ENCODE results near the gene SGO2.

SGO2 gene

GRCh38 chr2:200525882-200526651 is at the start of gene SGO2:
TSS of gene SGO2 (plus strand) at chr2:200526207. CDS start at chr2:200532976, 6,769 bp downstream.
- Histone ChIP-seq H3K4me3 (peak within 1 kb of the TSS; percentile 68 to 93 (median 84)), H3K9me3 (replicated peaks in 1 of 11) (no peaks in the 10 kb centered on the region), H4K20me1 (peaks cover 0 to 9% (median 0%) of the 10 kb centered on the region in 11 experiments; a peak in 3 of 22 replicates), H3K9ac (peak within 1 kb of the TSS; percentile 79 to 93 (median 88)), H3K27ac (peak within 1 kb of the TSS; percentile 15 to 94 (median 85); a peak in 21 of 22 replicates), H3K4me2 (peak within 1 kb of the TSS; percentile 80 to 96 (median 92)), H3K27me3 (no peaks in the 10 kb centered on the region), H3K36me3 (peaks cover 0 to 16% (median 0%) of the 10 kb centered on the region in 11 experiments; a peak in 5 of 22 replicates), H3K4me1 (peaks cover 18 to 33% (median 22%) of the 10 kb centered on the region in 10 experiments)
- TF ChIP-seq Cebpa-rat (IDR thresholded peaks at IDR 0.05): peak in 5 of 11 experiments; percentile 14 to 66 (median 44); a peak in 6 of 22 replicates

DNA sequence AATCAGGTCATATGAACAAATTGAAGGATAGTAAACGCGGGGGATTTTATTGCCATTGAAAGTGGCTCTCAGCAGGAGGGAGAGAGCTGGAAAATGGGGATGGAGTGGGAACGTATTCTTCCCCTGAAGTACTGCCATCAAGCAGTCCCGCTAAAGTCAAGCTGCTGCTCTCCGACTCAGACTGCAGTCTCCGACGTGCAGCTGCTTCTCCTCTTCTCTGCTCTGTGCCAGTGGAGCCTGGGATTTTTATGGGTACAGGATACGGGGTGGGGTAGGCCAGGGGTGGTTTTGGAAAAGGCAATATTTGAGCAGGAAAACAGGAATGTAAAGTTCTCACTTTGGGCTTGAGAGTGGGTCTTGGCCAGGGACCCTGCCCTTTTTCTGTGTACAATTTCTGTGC is 49.2 kb upstream of the SGO2 start:
- Histone ChIP-seq H3K4me2 (no peak overlapping the region), H3K27ac (no peak overlapping the region)

DNA sequence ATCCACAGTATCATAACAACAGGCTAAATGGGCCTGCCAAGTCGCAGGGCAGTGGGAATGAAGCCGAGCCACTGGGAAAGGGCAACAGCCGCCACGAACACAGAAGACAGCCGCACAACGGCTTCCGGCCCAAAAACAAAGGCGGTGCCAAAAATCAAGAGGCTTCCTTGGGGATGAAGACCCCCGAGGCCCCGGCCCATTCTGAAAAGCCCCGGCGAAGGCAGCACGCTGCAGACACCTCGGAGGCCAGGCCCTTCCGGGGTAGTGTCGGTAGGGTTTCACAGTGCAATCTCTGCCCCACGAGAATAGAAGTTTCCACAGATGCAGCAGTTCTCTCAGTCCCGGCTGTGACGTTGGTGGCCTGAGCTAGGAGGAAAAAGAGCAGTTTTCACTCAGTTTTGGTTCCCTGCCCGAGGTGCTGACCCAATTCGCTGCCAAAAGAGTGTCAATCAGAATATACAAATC is 48.3 kb upstream of the SGO2 start:
- Histone ChIP-seq H3K4me1 (no peaks in the 10 kb centered on the region; a peak in 1 of 20 replicates), H3K9ac (no peak overlapping the region), H3K27ac (no peak overlapping the region), H4K20me1 (no peaks in the 10 kb centered on the region), H3K4me3 (no peak overlapping the region), H3K9me3 (replicated peaks in 1 of 11) (no peaks in the 10 kb centered on the region), H3K4me2 (no peak overlapping the region), H3K36me3 (peaks cover 32 to 74% (median 62%) of the 10 kb centered on the region in 11 experiments), H3K27me3 (no peaks in the 10 kb centered on the region)
- TF ChIP-seq Cebpa-rat (IDR thresholded peaks at IDR 0.05): no peak

More for the DNA sequence above, 49.2 kb upstream of the SGO2 start:
- no peaks in the 10 kb centered on the region for H4K20me1 ChIP-seq
- H3K36me3 ChIP-seq: peaks cover 34 to 83% (median 68%) of the 10 kb centered on the region in 11 experiments
- no peaks in the 10 kb centered on the region; a peak in 1 of 20 replicates for H3K4me1 ChIP-seq
- no peak overlapping the region for H3K4me3 ChIP-seq
- H3K27me3 ChIP-seq: no peaks in the 10 kb centered on the region
- H3K9ac ChIP-seq: no peak overlapping the region
- H3K9me3 ChIP-seq (replicated peaks in 1 of 11): no peaks in the 10 kb centered on the region
- TF ChIP-seq Cebpa-rat (IDR thresholded peaks at IDR 0.05): no peak

DNA sequence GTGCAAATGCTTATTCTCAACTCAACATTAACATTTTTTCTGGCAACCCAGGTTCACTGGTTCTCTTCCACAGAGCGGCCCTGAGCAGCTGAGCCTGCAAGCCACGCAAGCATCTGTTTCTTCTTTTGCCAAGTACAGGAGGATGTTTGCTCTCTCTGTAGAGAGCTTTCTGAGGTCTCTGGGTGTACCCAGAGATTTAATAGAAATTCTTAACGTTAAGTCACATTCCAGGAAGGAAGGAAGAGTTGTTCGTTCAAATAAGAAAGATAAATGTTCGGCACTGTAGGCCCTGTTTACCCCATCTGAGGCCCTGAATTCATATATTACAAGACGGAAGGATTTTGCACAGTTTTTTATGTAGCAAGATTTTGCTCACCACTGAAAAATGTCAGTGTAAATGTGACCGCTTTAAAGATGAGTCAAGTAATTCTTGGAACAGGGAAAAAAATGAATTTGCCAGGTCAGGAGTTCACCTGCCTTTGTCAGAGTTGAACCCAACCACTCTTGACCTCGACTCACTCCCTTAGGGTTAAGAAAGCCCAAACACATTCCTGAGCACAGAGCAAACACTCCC is 46.2 kb upstream of the SGO2 start:
- TF ChIP-seq Cebpa-rat (IDR thresholded peaks at IDR 0.05): no peak
- H3K9ac ChIP-seq: no peak overlapping the region
- H3K4me2 ChIP-seq: no peak overlapping the region
- H3K4me3 ChIP-seq: no peak overlapping the region
- H4K20me1 ChIP-seq: no peaks in the 10 kb centered on the region
- H3K36me3 ChIP-seq: peaks cover 16 to 56% (median 44%) of the 10 kb centered on the region in 11 experiments
- no peaks in the 10 kb centered on the region for H3K27me3 ChIP-seq
- peaks cover 0 to 8% (median 0%) of the 10 kb centered on the region in 10 experiments; a peak in 4 of 20 replicates for H3K4me1 ChIP-seq
- H3K27ac ChIP-seq: no peak overlapping the region
- H3K9me3 ChIP-seq (replicated peaks in 1 of 11): no peaks in the 10 kb centered on the region

DNA sequence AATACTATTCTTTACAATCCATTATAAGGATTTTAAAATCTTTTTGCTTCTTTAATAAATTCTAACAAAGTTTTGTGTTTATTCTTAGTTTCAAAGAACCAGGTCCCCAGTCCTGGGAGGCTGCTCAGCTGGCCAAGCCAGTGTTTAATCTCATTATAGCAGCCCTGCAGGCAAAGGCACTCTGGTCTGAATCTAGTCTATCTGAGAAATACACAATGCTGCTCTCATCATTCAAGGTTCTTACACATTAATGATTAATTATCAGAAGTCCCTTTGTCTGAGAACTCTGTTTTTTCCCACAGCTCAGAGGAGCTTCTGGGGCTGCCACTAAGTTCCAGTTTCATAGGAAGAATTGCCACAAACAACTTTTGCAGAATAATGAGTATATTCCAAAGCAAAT is 43.8 kb upstream of the SGO2 start:
- Histone ChIP-seq H3K9me3 (replicated peaks in 1 of 11) (no peaks in the 10 kb centered on the region), H3K9ac (no peak overlapping the region), H3K27me3 (no peaks in the 10 kb centered on the region), H3K4me3 (no peak overlapping the region), H3K4me1 (peaks cover 0 to 14% (median 2%) of the 10 kb centered on the region in 10 experiments; a peak in 5 of 20 replicates), H3K4me2 (no peak overlapping the region), H3K27ac (no peak overlapping the region), H4K20me1 (no peaks in the 10 kb centered on the region), H3K36me3 (peaks cover 11 to 33% (median 23%) of the 10 kb centered on the region in 11 experiments; a peak in 21 of 22 replicates)
- TF ChIP-seq Cebpa-rat (IDR thresholded peaks at IDR 0.05): no peak

GRCh38 chr2:200483729-200484198 is 42.2 kb upstream of the SGO2 start:
- Histone ChIP-seq H3K9me3 (replicated peaks in 1 of 11) (no peaks in the 10 kb centered on the region), H3K4me1 (peaks cover 0 to 14% (median 2%) of the 10 kb centered on the region in 10 experiments; a peak in 5 of 20 replicates), H3K4me3 (no peak overlapping the region), H3K27ac (no peak overlapping the region), H3K36me3 (peaks cover 0 to 18% (median 10%) of the 10 kb centered on the region in 11 experiments; a peak in 18 of 22 replicates), H3K9ac (no peak overlapping the region), H3K4me2 (no peak overlapping the region), H3K27me3 (no peaks in the 10 kb centered on the region), H4K20me1 (no peaks in the 10 kb centered on the region)
- TF ChIP-seq Cebpa-rat (IDR thresholded peaks at IDR 0.05): no peak

DNA sequence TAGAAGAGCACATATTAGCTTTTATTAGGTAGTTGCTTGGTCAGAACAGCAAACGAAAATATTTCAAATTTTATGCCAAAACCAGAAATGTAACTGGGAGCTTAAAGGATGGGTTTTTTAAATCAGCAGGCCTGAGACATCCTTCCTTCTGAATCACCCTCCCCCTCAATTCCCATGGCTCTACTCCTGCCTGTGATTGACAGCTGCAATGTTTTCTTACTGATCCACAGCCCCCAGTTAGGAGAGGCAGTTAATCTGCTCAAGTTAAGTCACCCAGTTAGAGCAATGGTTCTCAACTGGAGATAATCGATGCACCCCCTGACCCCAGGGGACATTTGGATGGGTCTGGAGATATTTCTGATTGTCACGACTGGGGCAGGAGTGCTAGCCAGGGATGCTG is 41.1 kb upstream of the SGO2 start:
- no peak for TF ChIP-seq Cebpa-rat (IDR thresholded peaks at IDR 0.05)
- Histone ChIP-seq H3K4me2 (no peak overlapping the region), H3K4me1 (peaks cover 0 to 14% (median 2%) of the 10 kb centered on the region in 10 experiments; a peak in 5 of 20 replicates), H4K20me1 (no peaks in the 10 kb centered on the region), H3K9me3 (replicated peaks in 1 of 11) (no peaks in the 10 kb centered on the region), H3K27me3 (no peaks in the 10 kb centered on the region), H3K9ac (no peak overlapping the region), H3K36me3 (peaks cover 5 to 13% (median 7%) of the 10 kb centered on the region in 11 experiments), H3K4me3 (no peak overlapping the region), H3K27ac (no peak overlapping the region)

DNA sequence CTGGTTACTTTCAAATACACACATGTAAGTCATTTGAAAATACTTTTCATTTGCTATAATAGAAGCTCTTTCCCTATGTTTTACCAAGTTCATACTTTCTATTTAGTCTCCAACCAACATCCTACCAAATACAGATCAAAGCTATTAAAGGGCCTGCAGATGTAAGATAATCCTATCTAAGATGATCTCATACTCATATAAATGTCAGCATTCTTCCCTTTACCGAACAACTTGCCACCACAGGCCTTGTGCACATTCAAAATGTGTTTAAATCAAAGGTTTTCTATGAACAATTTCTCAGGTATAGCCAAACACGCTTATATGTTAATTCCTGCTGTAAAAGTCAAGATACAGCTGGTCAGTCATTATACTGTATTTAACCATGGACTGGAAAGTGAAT is 39.5 kb upstream of the SGO2 start:
- Histone ChIP-seq H3K9me3 (replicated peaks in 1 of 11) (0 out of 22 replicates have a peak, but pooled peaks cover 0 to 2% (median 0%) of the 10 kb centered on the region in 11 experiments), H3K4me3 (no peak overlapping the region), H3K4me2 (peak overlapping the region in 2 of 11 experiments; percentile 1 to 15; a peak in 2 of 22 replicates), H3K9ac (no peak overlapping the region), H3K27me3 (no peaks in the 10 kb centered on the region), H3K4me1 (peaks cover 0 to 14% (median 2%) of the 10 kb centered on the region in 10 experiments; a peak in 5 of 20 replicates), H3K36me3 (peaks cover 21 to 27% (median 22%) of the 10 kb centered on the region in 11 experiments), H3K27ac (no peak overlapping the region), H4K20me1 (no peaks in the 10 kb centered on the region)
- no peak for TF ChIP-seq Cebpa-rat (IDR thresholded peaks at IDR 0.05)

DNA sequence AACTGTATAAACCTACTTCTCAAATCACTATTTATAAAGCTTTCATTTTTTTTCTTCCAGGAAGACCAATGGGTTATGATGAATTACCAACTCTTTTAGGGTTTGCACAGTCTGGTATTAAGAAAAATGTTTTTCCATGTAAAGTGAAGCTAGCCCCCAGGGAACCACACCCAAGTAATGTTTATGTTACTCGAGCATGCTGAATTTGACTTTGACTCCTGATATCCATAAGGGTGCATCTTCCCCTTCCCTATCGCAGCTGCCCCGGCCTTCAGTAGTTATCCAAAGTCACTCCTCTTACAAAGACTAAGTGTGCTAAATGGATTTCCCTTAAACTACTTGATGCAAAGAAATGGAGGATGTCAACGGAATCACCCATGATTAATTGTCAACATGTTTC is 37.8 kb upstream of the SGO2 start:
- no peak for TF ChIP-seq Cebpa-rat (IDR thresholded peaks at IDR 0.05)
- H4K20me1 ChIP-seq: no peaks in the 10 kb centered on the region
- H3K27me3 ChIP-seq: no peaks in the 10 kb centered on the region
- no peak overlapping the region for H3K4me2 ChIP-seq
- peaks cover 0 to 14% (median 2%) of the 10 kb centered on the region in 10 experiments; a peak in 5 of 20 replicates for H3K4me1 ChIP-seq
- H3K9me3 ChIP-seq (replicated peaks in 1 of 11): 0 out of 22 replicates have a peak, but pooled peaks cover 0 to 5% (median 0%) of the 10 kb centered on the region in 11 experiments
- H3K27ac ChIP-seq: no peak overlapping the region
- H3K36me3 ChIP-seq: peaks cover 35 to 44% (median 39%) of the 10 kb centered on the region in 11 experiments
- no peak overlapping the region for H3K4me3 ChIP-seq
- H3K9ac ChIP-seq: no peak overlapping the region
